Measurements from ENCODE around the gene DAAM2. TPM values are rescaled to one million over a fixed set of nuclear protein-coding genes. Genes with fewer than 3 reads are reported as not detected.

Gene DAAM2
- total and polyA plus RNA-seq, 2 of the 8 experiments (the other 6 are each of a cell fraction or from before 2014, with no cell fraction given) = 1.5 to 2.9 TPM

DNA sequence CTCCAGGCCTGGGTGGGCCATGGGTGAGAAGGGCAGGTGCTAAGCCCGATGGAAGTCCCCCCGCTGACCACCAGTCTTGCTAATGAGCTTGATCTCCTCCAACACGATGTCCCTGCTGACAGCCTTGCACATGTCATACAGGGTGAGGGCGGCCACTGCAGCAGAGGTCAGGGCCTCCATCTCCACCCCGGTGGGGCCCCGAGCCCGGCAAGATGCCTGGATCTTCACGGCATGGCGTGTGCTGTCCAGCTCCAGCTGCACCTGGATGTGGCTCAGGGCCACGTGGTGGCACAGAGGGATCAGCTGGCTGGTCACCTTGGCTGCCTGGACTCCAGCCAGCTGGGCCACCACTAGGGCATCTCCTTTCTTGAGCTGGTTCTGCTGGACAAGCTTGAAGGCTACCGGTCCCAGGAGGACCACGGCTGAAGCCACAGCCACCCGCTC lies 114.2 kb downstream of the DAAM2 start (continued):
- TF ChIP-seq, protein P1, sequence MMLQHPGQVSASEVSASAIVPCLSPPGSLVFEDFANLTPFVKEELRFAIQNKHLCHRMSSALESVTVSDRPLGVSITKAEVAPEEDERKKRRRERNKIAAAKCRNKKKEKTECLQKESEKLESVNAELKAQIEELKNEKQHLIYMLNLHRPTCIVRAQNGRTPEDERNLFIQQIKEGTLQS (IDR thresholded peaks at IDR 0.05; ENCODE audit: insufficient read depth, low read depth, low read length) = no peak
- TF ChIP-seq BACH1 (IDR thresholded peaks at IDR 0.05; ENCODE audit: low read length) = no peak
- no peak for TF ChIP-seq TAF7 (optimal IDR thresholded peaks at IDR 0.05; ENCODE audit: borderline replicate concordance, low read depth, low read length)
- TF ChIP-seq CTBP2 (IDR thresholded peaks at IDR 0.05; ENCODE audit: borderline replicate concordance, insufficient read depth, insufficient read length, low read length) = no peak
